Muscle layer of duodenum (tissue), 2 donors: Measurements from ENCODE around the gene HRCT1.

Experiments
- H3K27ac ChIP-seq: one replicate; pipeline ENCODE4 v1.7.0; 2013; ENCODE audit warnings: mild to moderate bottlenecking, low read length
- H3K27me3 ChIP-seq: one replicate; pipeline ENCODE4 v1.7.0; 2013; ENCODE audit warnings: low read depth, mild to moderate bottlenecking, control low read depth, low read length
- H3K36me3 ChIP-seq, 2 donors: one replicate each; pipeline ENCODE4 v1.7.0; 2013; ENCODE audit warnings: low read length in 2 of 2, control low read depth in 1 of 2, mild to moderate bottlenecking in 1 of 2; ENCODE audit not compliant: insufficient read depth in 2 of 2, control insufficient read depth in 1 of 2
- H3K4me1 ChIP-seq, 2 donors: one replicate each; pipeline ENCODE4 v1.7.0; 2013; ENCODE audit warnings: low read length in 2 of 2, mild to moderate bottlenecking in 2 of 2, control low read depth in 1 of 2, moderate library complexity in 1 of 2; ENCODE audit not compliant: insufficient read depth in 2 of 2, control insufficient read depth in 1 of 2
- H3K4me3 ChIP-seq, 2 donors: one replicate each; pipeline ENCODE4 v1.7.0; 2013; ENCODE audit warnings: low read length in 2 of 2, low read depth in 1 of 2, mild to moderate bottlenecking in 1 of 2
- H3K9me3 ChIP-seq, 2 donors: one replicate each; pipeline ENCODE4 v1.7.0; 2013; ENCODE audit warnings: low read length in 2 of 2, control low read depth in 1 of 2, mild to moderate bottlenecking in 1 of 2; ENCODE audit not compliant: control insufficient read depth in 1 of 2
- donor health status: healthy.

The HRCT1 gene

DNA sequence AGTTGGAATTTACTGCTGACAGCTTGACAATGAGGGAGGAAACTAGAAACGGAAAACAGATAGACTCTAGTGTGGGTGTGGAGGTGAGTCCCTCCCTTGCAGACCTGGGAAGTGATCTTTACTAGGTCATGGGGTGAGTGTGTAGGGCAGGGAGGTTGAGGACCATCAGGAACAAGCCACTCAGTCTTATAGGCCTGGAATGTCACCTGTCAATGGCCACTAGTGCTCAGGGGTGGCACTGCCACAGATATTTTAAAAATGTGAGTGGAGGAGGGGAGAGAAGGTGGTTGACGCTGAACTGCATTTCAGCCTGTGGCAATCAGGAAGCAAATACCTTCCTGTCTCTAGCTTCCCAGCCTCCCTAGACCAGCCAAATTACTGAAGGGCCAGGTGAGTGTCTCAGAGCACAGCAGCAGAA is 42.9 kb downstream of the HRCT1 start:
- Histone ChIP-seq H3K4me1 (peaks cover 0 to 3% of the 10 kb centered on the region in 2 donors), H3K27me3 (no peaks in the 10 kb centered on the region), H3K27ac (no peak overlapping the region), H3K9me3 (no peaks in the 10 kb centered on the region), H3K36me3 (no peaks in the 10 kb centered on the region), H3K4me3 (no peak overlapping the region)

DNA sequence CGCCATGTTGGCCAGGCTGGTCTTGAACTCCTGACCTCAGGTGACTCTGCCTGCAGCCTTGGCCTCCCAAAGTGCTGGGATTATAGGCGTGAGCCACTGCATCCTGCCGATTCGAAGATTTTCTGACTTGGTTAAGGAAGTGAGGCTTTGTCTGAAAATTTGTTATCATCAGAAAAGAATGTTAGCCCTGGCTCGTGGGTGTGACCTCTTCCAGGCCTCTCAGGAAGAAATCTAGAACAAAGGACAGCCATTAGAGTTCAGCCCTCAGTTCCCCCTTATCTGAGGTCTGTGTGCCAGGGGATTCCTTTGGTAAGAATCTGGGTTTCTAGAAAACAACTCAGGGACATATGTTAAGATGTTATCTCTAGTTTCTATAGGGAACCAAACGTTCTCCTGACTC is 45.7 kb downstream of the HRCT1 start:
- Histone ChIP-seq H3K36me3 (no peaks in the 10 kb centered on the region), H3K27me3 (no peaks in the 10 kb centered on the region), H3K4me3 (no peak overlapping the region), H3K4me1 (no peaks in the 10 kb centered on the region), H3K27ac (no peak overlapping the region), H3K9me3 (no peaks in the 10 kb centered on the region)

DNA sequence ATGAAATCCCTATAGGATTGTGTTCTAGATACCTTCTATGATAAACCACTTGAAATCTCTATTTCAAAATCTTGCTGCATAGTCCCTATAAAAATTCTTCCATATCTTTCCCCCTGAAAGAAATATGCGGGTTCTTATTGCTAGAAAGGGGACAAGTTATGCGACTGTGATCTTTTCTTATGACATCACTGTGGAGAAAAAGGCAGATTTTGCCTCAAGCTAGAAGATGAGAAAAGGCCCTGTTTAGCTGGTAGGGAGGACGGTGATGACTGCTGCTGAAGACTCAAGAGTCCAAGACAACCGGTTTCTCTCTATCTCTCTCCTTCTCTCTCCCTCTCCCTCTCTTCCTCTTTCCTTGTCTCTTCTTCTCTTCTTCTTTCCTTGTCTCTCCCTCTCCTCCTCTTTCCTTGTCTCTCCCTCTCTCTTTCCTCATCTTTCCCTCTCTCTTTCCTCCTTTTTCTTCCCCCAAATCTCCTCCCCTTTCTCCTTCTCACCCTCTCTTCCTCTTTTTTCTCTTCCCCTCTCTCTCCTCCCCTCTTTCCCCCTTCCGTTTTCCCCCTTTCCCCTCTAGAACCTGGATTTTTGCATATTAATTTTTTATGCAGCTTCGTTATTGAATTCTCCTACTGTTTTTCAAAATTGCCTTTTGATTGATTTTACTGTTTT is 46.7 kb downstream of the HRCT1 start:
- no peaks in the 10 kb centered on the region for H3K4me1 ChIP-seq
- no peaks in the 10 kb centered on the region for H3K36me3 ChIP-seq
- no peaks in the 10 kb centered on the region for H3K27me3 ChIP-seq
- H3K27ac ChIP-seq: no peak overlapping the region
- H3K4me3 ChIP-seq: no peak overlapping the region
- H3K9me3 ChIP-seq: no peaks in the 10 kb centered on the region

DNA sequence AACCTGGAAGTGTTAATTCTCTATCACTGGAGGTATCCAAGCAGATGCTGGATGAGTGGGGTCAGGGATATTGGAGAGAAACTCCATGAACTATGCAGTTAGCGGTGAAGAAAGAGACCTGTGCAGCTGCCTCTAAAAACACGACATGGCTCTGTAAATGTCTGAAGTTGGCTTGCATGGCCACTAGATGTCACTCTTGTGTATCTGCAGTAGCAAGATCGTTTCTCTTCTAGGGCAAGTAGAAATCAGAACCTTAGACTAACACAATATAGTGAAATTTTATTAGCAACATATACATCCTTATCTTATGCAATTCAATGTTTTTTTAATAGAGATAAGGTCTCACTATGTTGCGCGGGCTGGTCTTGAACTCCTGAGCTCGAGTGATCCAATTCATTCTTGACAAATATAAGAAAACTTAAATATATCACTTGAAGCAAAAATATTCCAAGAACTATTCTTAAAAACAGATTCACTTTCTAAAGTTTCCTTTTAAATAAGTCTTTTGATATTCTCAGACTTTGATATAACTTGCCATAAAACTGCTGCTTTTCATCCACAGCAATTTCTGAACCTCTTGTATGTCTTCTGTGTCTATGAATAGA is 49.0 kb downstream of the HRCT1 start:
- Histone ChIP-seq H3K4me1 (no peaks in the 10 kb centered on the region), H3K27me3 (no peaks in the 10 kb centered on the region), H3K27ac (no peak overlapping the region), H3K36me3 (no peaks in the 10 kb centered on the region), H3K4me3 (no peak overlapping the region), H3K9me3 (no peaks in the 10 kb centered on the region)

DNA sequence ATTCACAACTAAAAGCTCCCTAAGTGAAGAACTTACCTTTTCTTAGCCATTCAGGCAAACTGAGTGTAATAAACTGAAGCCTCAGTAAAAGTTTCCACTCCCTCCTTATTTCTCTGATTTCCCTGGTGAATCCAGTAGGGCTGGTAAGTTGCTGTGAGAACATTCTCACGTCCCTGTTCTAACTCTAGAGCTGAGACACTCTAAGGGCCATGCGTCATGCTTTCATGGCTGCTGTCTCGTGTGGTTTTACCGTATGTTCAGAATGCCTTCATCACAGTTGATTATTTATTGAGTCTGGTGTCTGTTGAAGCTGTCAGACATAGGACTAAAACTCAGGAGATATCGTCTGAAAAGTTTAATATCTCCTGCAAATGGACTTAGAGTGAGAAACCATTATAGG is 50.6 kb downstream of the HRCT1 start:
- no peaks in the 10 kb centered on the region for H3K27me3 ChIP-seq
- no peak overlapping the region for H3K27ac ChIP-seq
- H3K9me3 ChIP-seq: no peaks in the 10 kb centered on the region
- no peaks in the 10 kb centered on the region for H3K4me1 ChIP-seq
- H3K36me3 ChIP-seq: no peaks in the 10 kb centered on the region
- H3K4me3 ChIP-seq: no peak overlapping the region
